ENCODE measurements around the gene MARCHF9. TPM values are rescaled to one million over a fixed set of nuclear protein-coding genes. Genes with fewer than 3 reads are reported as not detected.
A peak's percentile ranks its signal among the peaks of the same experiment; 100 is the strongest.

The MARCHF9 gene
- polyA plus RNA-seq, 1 of the 3 experiments (the other 2 are of a cell fraction) = 24.2 TPM

DNA sequence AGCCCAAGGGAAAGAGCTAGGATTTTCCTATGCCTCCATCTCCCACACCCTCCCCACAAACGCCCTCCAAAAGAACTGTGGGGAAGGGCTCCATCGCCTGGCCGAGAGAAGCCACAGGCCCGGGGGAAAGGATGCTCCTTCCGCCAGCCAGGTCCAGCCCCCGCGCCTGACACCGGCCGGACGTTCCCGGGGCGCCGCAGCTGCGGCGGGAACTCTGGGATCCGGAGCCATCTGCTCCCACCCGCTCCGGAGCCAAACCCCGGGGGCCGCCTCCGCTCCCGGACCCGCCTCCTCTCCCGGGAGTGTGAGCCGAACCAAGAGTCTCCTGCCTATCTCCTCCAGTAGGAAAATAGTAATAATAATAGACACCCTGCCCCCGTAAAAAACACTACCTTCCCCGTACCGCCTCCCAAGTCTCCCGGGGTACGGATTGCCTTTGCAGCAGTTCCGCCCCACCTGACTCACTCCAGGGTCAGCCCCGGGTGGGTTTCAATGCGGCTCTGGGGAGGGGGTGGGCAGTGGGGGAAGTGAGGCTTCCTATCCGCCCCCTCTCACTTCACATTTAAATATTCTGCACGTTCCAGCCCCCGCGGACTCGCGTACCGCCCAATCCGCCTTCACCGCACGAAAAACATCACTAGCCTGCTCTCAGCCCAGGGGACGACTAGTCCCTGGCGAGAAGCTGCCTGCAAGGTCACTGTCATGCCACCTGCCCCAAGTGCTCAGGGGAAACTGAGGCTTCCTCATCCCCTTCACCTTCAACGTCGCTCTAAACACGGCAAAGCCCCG, 18.8 kb upstream of the MARCHF9 start:
- no peaks in the 10 kb centered on the region for H3K9me3 ChIP-seq
- H3F3A ChIP-seq (replicated peaks; ENCODE audit: insufficient read depth) = peaks cover 18% of the 10 kb centered on the region
- H3K27ac ChIP-seq (ENCODE audit: low read depth in 2 of 2, low read length in 1 of 2) = peak overlapping the region in 1 of 2 experiments; percentile 39; a peak in 1 of 4 replicates
- no peak overlapping the region for H3K9ac ChIP-seq
- no peaks in the 10 kb centered on the region for H3K27me3 ChIP-seq (ENCODE audit: insufficient read depth)
- peak overlapping the region; percentile 29 to 32; a peak in 3 of 4 replicates for H3K4me3 ChIP-seq (ENCODE audit: low read depth in 2 of 2, low read length in 1 of 2)
- H3K9me2 ChIP-seq = no peaks in the 10 kb centered on the region
- H4K20me1 ChIP-seq (ENCODE audit: insufficient read depth) = no peaks in the 10 kb centered on the region
- H3K36me3 ChIP-seq (replicated peaks in 1 of 2; ENCODE audit: control insufficient read depth in 1 of 2, insufficient read depth in 2 of 2, low read length in 1 of 2) = peaks cover 0 to 4% of the 10 kb centered on the region in 2 experiments
- CTCF ChIA-PET = interaction anchor here (0.6 to 7.1 kb wide), 21 partner anchors 9 to 277 kb away, joined by 3 to 133 read pairs (median 6); partner anchors contain the start of genes B4GALNT1, GLI1, OS9 and PIP4K2C
- WGBS (ENCODE audit: low lambda C conversion rate) = 43% methylated on average over 25 of the region's 49 CpGs
- H3K79me2 ChIP-seq (ENCODE audit: insufficient read depth) = no peaks in the 10 kb centered on the region
- POLR2A ChIA-PET = interaction anchor here (0.6 to 2.9 kb wide), 4 partner anchors 9 to 441 kb away, joined by 3 to 21 read pairs (median 10); partner anchors contain the start of gene TSPAN31
- H2AFZ ChIP-seq (ENCODE audit: low read depth) = no peak overlapping the region
- peak; percentile 87 for DNase-seq
- peaks cover 0 to 29% of the 10 kb centered on the region in 2 experiments; a peak in 2 of 4 replicates for H3K4me1 ChIP-seq (ENCODE audit: control insufficient read depth in 1 of 2, insufficient read depth in 2 of 2, low read depth in 1 of 2, low read length in 1 of 2)
- H3K4me2 ChIP-seq = peak overlapping the region; percentile 87
- no peak for TF ChIP-seq ZBTB33 (IDR thresholded peaks at IDR 0.05; ENCODE audit: borderline replicate concordance, low read depth)
- no peak for TF ChIP-seq USF1 (IDR thresholded peaks at IDR 0.05; ENCODE audit: borderline replicate concordance, low read depth)
- 0 out of 2 replicates have a peak, but pooled peaks have one; percentile 6 for TF ChIP-seq TCF12 (IDR thresholded peaks at IDR 0.05)
- no peak for TF ChIP-seq YY1 (IDR thresholded peaks at IDR 0.05; ENCODE audit: low read depth)
- TF ChIP-seq RFX5 (IDR thresholded peaks at IDR 0.05; ENCODE audit: low read length) = no peak
- TF ChIP-seq FOXM1 (IDR thresholded peaks at IDR 0.05; ENCODE audit: low read depth) = no peak
- TF ChIP-seq RAD21 (IDR thresholded peaks at IDR 0.05; ENCODE audit: low read length) = peak; percentile 69
- no peak for TF ChIP-seq SIN3A (IDR thresholded peaks at IDR 0.05; ENCODE audit: borderline replicate concordance, low read depth, low read length)
- no peak for TF ChIP-seq FOSL2 (IDR thresholded peaks at IDR 0.05; ENCODE audit: borderline replicate concordance, low read depth)
- no peak for TF ChIP-seq EP300 (IDR thresholded peaks at IDR 0.05; ENCODE audit: borderline replicate concordance in 1 of 2, low read depth in 1 of 2, low read length in 1 of 2)
- no peak for TF ChIP-seq JUND (IDR thresholded peaks at IDR 0.05)
- no peak for TF ChIP-seq GATA2 (CRISPR knock-in tag; IDR thresholded peaks at IDR 0.05)
- no peak for TF ChIP-seq EZH2phosphoT487 (IDR thresholded peaks at IDR 0.05; ENCODE audit: borderline replicate concordance, low read depth)
- no peak for TF ChIP-seq PBX3 (IDR thresholded peaks at IDR 0.05)
- no peak for TF ChIP-seq TAF1 (IDR thresholded peaks at IDR 0.05; ENCODE audit: borderline replicate concordance, low read depth, low read length)
- TF ChIP-seq RXRA (IDR thresholded peaks at IDR 0.05; ENCODE audit: borderline replicate concordance, low read depth) = no peak
- no peak for TF ChIP-seq NRF1 (IDR thresholded peaks at IDR 0.05; ENCODE audit: low read depth, low read length)
- TF ChIP-seq SMC3 (IDR thresholded peaks at IDR 0.05; ENCODE audit: low read depth, low read length) = peak; percentile 42; the same call in 1 of the 2 replicates
- TF ChIP-seq IRF3 (IDR thresholded peaks at IDR 0.05; ENCODE audit: low read depth, low read length) = no peak
- TF ChIP-seq USF2 (IDR thresholded peaks at IDR 0.05; ENCODE audit: borderline replicate concordance, low read depth, low read length) = no peak
- 0 out of 2 replicates have a peak, but pooled peaks have one; percentile 17 for TF ChIP-seq GABPA (IDR thresholded peaks at IDR 0.05; ENCODE audit: low read depth)
- no peak for TF ChIP-seq MEF2A (IDR thresholded peaks at IDR 0.05; ENCODE audit: borderline replicate concordance, low read depth)
- no peak for TF ChIP-seq ELF1 (IDR thresholded peaks at IDR 0.05)
- TF ChIP-seq FOXJ3 (CRISPR knock-in tag; IDR thresholded peaks at IDR 0.05) = no peak
- TF ChIP-seq CHD2 (IDR thresholded peaks at IDR 0.05; ENCODE audit: low read length, partially characterized antibody) = peak; percentile 20
- TF ChIP-seq POLR2AphosphoS5 (IDR thresholded peaks at IDR 0.05; ENCODE audit: low read depth, low read length) = no peak
- 0 out of 2 replicates have a peak, but pooled peaks have one; percentile 35 for TF ChIP-seq MXI1 (IDR thresholded peaks at IDR 0.05; ENCODE audit: low read depth, low read length)

Data from SK-N-SH (cell line).